AG04450 (cell line): Measurements from ENCODE around the gene OBSCN. TPM values are rescaled to one million over a fixed set of nuclear protein-coding genes. Genes with fewer than 3 reads are reported as not detected.

Source experiments
- CTCF ChIA-PET: fragments of 300-600, 350-600 bp; formaldehyde crosslinking; extraction: SDS; loops from one replicate; lab custom pipeline; 2022; ENCODE audit warnings: antibody characterized with exemption, inconsistent platforms; lab: Charles Lee
- POLR2A ChIA-PET: fragments of 350-600 bp; formaldehyde crosslinking; extraction: SDS; loops from one replicate; lab custom pipeline; 2021; ENCODE audit warnings: antibody characterized with exemption, inconsistent platforms; lab: Yijun Ruan, JAX
- DNase-seq: peaks from one replicate; pipeline ENCODE4 v3.0.0-alpha.2; 2011; ENCODE audit warnings: low read depth, low spot score
- H3K27ac ChIP-seq: one replicate; pipeline ENCODE4 v1.5.1; 2012; ENCODE audit warnings: low read depth, low read length, control low read depth
- H3K27me3 ChIP-seq: one replicate; pipeline ENCODE4 v1.6.0; 2012; ENCODE audit warnings: low read length; ENCODE audit not compliant: control insufficient read depth, insufficient read depth
- H3K4me3 ChIP-seq: 2 replicates; pipeline ENCODE4 v1.5.1; 2011; ENCODE audit warnings: mild to moderate bottlenecking, low read depth, low read length, control low read depth
- H3K9me3 ChIP-seq: 2 replicates; pipeline ENCODE4 v1.5.1; 2012; ENCODE audit warnings: low read length; ENCODE audit not compliant: control insufficient read depth, insufficient read depth
- polyA plus RNA-seq: library from polyadenylated mRNA; depleted of rRNA; stranded (reverse); fragments of >200 nt; gene quantifications from 2 replicates; pipeline ENCODE4 v1.2.3, GENCODE V29; 2011
- TF ChIP-seq, protein P1 (sequence below): IDR thresholded peaks from 2 replicates; pipeline ENCODE4 v1.5.1; 2011; ENCODE audit warnings: low read depth, low read length, control low read depth, inconsistent platforms

OBSCN gene
- polyA plus RNA-seq, 1 experiment = 3.9 TPM

DNA sequence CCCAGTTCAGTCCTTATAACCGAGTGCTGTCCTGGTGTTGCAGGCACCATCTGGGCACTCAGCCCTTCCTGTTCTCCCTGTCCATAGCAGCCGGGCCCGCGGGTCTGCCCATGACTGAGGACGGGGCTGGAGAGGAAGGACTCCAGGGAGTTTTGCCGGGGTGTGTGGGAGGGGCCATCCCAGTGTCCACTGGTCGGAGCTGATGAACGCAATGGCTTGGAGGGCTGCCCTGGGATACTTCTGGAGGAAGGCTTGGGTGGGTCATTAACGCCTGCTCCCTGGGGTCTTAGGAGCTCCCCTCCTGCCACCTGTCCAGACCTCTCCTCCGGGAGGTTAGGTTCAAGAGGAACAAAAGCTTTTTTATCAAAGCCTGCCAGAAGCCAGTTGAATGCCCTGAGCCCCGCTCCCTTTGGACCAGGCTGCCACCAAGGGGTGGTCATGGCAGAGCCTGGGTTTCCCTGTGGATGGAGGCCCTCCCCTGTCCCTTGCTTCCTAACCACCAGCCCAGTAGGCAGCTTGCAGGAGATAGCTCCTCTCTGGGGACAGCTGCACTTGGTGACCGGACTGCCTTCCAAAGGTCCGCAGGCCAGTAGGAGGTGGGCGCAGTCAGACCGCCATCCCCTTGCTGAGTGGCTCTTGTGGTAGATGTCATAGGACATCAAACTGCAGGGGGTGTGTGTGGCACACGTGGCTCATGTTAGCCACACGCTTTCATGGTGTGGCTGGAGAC lies 137.5 kb downstream of the OBSCN start:
- ChIA-PET CTCF (no interaction called here), POLR2A (no interaction called here)
- TF ChIP-seq, protein P1, sequence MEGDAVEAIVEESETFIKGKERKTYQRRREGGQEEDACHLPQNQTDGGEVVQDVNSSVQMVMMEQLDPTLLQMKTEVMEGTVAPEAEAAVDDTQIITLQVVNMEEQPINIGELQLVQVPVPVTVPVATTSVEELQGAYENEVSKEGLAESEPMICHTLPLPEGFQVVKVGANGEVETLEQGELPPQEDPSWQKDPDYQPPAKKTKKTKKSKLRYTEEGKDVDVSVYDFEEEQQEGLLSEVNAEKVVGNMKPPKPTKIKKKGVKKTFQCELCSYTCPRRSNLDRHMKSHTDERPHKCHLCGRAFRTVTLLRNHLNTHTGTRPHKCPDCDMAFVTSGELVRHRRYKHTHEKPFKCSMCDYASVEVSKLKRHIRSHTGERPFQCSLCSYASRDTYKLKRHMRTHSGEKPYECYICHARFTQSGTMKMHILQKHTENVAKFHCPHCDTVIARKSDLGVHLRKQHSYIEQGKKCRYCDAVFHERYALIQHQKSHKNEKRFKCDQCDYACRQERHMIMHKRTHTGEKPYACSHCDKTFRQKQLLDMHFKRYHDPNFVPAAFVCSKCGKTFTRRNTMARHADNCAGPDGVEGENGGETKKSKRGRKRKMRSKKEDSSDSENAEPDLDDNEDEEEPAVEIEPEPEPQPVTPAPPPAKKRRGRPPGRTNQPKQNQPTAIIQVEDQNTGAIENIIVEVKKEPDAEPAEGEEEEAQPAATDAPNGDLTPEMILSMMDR = no peak
- Histone ChIP-seq H3K27ac (no peak overlapping the region), H3K9me3 (peaks cover 45% of the 10 kb centered on the region), H3K27me3 (peaks cover 5% of the 10 kb centered on the region), H3K4me3 (no peak overlapping the region)
- DNase-seq = no peak

DNA sequence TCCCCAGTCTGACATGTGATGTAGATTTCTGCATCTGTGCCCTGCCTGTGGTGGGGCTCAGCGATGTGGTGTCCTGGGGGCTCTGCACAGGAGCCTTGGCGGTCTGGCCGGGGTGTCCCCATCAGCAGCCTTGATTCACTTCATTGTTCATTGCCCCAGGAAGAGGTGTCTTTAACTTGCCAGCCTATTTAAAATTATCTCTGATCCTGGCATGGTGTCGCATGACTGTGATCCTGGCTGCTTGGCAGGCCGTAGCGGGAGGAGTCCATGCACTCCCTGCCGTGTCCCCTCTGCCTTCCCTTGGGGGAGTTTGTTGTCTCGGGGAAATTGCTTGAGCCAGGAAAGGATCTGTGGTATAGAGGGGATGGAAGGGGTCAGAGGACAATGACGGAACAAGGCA lies 138.9 kb downstream of the OBSCN start:
- ChIA-PET POLR2A (no interaction called here), CTCF (no interaction called here)
- DNase-seq = no peak

DNA sequence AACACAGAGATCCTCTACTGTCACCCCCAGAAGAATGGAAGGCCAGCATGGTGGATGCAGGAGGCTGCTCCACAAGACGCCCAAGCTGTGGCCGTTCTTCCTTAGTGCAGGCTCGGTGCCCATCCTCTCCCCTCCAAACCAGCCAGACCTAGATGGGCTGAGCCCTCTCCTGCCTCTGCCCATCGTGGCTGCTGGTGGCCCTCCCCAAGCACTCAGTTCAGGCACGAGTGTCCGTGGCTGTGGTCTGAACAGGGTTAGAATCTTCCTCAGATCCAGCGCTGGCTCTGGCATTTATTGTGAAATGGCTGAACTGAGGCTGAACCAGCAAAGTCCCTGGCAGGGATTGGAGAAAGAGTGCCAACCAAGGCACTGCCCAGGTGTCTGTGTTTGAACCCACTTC lies 139.3 kb downstream of the OBSCN start:
- Histone ChIP-seq H3K4me3 (no peak overlapping the region), H3K27me3 (peaks cover 5% of the 10 kb centered on the region), H3K9me3 (peaks cover 28% of the 10 kb centered on the region), H3K27ac (no peak overlapping the region)
- ChIA-PET POLR2A (no interaction called here), CTCF (no interaction called here)
- TF ChIP-seq, protein P1 = no peak
- DNase-seq = no peak

More for the DNA sequence above, 138.9 kb downstream of the OBSCN start:
- TF ChIP-seq, protein P1 = no peak
- Histone ChIP-seq H3K4me3 (no peak overlapping the region), H3K27me3 (peaks cover 5% of the 10 kb centered on the region), H3K9me3 (peaks cover 32% of the 10 kb centered on the region), H3K27ac (no peak overlapping the region)

DNA sequence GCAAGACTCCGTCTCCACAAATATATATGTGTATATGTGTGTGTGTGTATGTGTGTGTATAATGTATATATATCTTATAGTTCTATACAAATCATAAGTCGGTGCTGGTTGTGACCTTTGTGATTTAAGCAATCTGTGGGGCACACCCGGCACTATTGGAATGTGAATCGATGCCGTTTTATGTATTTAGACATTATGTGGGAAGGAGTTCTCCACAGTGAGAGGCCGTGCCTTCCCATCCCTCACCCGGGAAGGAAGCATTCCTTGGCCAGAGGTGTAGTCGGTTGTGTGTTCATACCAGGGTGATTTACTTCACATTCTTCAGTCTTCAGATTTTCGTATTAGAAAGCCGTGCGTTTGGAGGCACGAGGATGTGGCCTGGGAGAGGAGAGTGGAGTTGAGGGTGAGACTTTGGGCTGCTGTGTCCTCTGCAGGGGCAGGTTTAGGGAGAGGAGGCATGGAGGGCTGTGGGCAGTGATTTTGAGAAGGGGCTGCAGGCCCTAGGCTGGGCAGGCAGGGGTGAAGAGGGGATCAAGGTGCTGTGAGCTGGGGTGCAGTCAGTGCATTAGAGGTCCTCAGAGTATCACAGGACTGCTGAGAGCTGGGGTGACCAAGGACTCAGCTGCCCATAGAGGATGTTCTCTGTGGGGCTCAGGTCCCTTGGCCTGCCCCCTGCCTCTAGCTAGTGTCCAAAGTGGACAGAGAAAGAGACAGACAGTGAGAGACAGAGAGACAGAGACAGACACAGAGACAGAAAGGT lies 141.0 kb downstream of the OBSCN start:
- TF ChIP-seq, protein P1 = no peak
- POLR2A ChIA-PET = no interaction called here
- no peak for DNase-seq
- CTCF ChIA-PET = no interaction called here
- Histone ChIP-seq H3K27ac (no peak overlapping the region), H3K4me3 (no peak overlapping the region), H3K27me3 (peaks cover 5% of the 10 kb centered on the region), H3K9me3 (peaks cover 14% of the 10 kb centered on the region)

DNA sequence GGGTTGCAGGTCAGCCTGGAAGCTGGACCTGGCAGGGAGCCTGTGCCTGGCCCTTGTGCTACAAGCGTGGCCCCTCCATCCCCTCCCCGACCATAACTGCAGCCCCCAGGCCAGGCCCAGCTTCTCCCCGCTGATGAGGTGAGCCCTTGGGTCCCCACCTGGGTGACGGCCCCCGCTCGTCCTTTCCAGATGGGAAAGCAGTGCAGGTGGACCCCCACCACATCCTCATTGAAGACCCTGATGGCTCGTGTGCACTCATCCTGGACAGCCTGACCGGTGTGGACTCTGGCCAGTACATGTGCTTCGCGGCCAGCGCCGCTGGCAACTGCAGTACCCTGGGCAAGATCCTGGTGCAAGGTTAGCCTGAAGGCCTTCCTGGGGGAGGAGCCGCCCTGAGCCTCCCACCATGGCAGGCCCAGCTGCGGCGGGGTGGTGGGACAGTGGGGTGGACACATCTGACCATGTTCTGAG lies 141.9 kb downstream of the OBSCN start:
- H3K27ac ChIP-seq = no peak overlapping the region

More for the DNA sequence above, 141.9 kb downstream of the OBSCN start:
- TF ChIP-seq, protein P1 = no peak
- no peak for DNase-seq
- peaks cover 10% of the 10 kb centered on the region for H3K9me3 ChIP-seq
- POLR2A ChIA-PET = no interaction called here
- CTCF ChIA-PET = no interaction called here
- peaks cover 5% of the 10 kb centered on the region for H3K27me3 ChIP-seq
- no peak overlapping the region for H3K4me3 ChIP-seq
